ENCODE measurements around the gene ITGB1. TPM values are rescaled to one million over a fixed set of nuclear protein-coding genes. Genes with fewer than 3 reads are reported as not detected.

ITGB1 gene
- total and polyA plus RNA-seq, 9 of the 15 experiments (the other 6 are each of a cell fraction or from before 2014, with no cell fraction given): 40.2 to 194 (median 155) TPM

- TF ChIP-seq CTCFL (IDR thresholded peaks at IDR 0.05; ENCODE audit: borderline replicate concordance, insufficient read depth, low read depth, low read length, poor library complexity, severe bottlenecking): no peak
- TF ChIP-seq ZNF41 (CRISPR knock-in tag; conservative IDR thresholded peaks at IDR 0.05): no peak
- no peak for TF ChIP-seq ZNF311 (CRISPR knock-in tag; IDR thresholded peaks at IDR 0.05)
- TF ChIP-seq ATF7 (IDR thresholded peaks at IDR 0.05): no peak; the same call in 1 of the 2 replicates
- TF ChIP-seq TEAD2 (tag; IDR thresholded peaks at IDR 0.05): no peak
- no peak for TF ChIP-seq PHB (CRISPR knock-in tag; IDR thresholded peaks at IDR 0.05)
- TF ChIP-seq ZNF133 (CRISPR knock-in tag; IDR thresholded peaks at IDR 0.05): no peak
- TF ChIP-seq TAF9B (IDR thresholded peaks at IDR 0.05; ENCODE audit: partially characterized antibody): no peak
- peak; percentile 52; the same call in 1 of the 2 replicates for TF ChIP-seq CC2D1A (IDR thresholded peaks at IDR 0.05)
- TF ChIP-seq STAT6 (CRISPR knock-in tag; IDR thresholded peaks at IDR 0.05): no peak
- TF ChIP-seq EGR1 (conservative IDR thresholded peaks at IDR 0.05): no peak
- no peak for TF ChIP-seq ID3 (CRISPR knock-in tag; IDR thresholded peaks at IDR 0.05)
- TF ChIP-seq ID3 (tag; IDR thresholded peaks at IDR 0.05): no peak
- no peak for TF ChIP-seq PPARD (CRISPR knock-in tag; IDR thresholded peaks at IDR 0.05)
- peak; percentile 13 to 80; a peak in 3 of 4 replicates for TF ChIP-seq RCOR1 (IDR thresholded peaks at IDR 0.05; ENCODE audit: borderline replicate concordance in 1 of 2, low read depth in 2 of 2, low read length in 2 of 2)
- TF ChIP-seq ZNF609 (CRISPR knock-in tag; IDR thresholded peaks at IDR 0.05; ENCODE audit: borderline replicate concordance): no peak
- no peak for TF ChIP-seq ZNF24 (IDR thresholded peaks at IDR 0.05)
- no peak for TF ChIP-seq SP2 (IDR thresholded peaks at IDR 0.05; ENCODE audit: extremely low read depth, low read depth, low read length, poor library complexity, severe bottlenecking)
- no peak for TF ChIP-seq PHB2 (IDR thresholded peaks at IDR 0.05; ENCODE audit: low read depth)
These were observed 13.6 kb upstream of the ITGB1 start (continued) for GRCh38 chr10:32971536-32972091.
